GM19397 (cell line): ENCODE measurements around the gene SF3B3.

Source experiments
- ATAC-seq: cut with Tn5 transposase; IDR thresholded peaks from one replicate; pipeline ENCODE4 v1.9.1; 2021; ENCODE audit warnings: mild to moderate bottlenecking, moderate library complexity; ENCODE audit not compliant: unreplicated experiment

The SF3B3 gene

GRCh38 chr16:70523743-70524398, at the start of gene SF3B3:
TSS of gene SF3B3 (plus strand) at chr16:70523816. CDS start at chr16:70526657, 2,841 bp downstream.
- ATAC-seq: peak; percentile 58

DNA sequence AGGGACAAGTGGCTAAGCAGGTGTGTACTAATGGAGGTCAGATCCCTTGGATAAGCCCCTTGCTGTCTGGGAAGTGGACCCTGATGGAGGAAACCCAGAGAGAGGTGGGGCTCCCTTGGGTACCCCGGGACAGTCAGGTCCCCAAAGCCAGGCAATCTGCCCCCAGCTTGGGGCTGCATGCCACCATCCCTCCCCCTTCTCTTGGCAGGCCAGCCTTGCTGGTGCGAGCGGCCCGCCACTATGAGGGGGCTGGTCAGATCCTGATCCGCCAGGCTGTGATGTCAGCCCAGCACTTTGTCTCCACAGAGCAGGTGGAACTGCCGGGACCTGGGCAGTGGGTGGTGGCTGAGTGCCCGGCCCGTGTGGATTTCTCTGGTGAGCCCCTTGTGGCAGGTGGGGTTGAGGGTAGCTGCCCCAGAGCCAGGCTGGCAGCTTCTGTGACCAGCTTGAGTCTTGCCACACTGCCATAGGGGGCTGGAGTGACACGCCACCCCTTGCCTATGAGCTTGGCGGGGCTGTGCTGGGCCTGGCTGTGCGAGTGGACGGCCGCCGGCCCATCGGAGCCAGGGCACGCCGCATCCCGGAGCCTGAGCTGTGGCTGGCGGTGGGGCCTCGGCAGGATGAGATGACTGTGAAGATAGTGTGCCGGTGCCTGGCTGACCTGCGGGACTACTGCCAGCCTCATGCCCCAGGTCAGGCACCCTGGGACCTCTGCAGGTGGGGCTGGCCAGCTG, 49.1 kb upstream of the SF3B3 start:
- no peak for ATAC-seq

- ATAC-seq: no peak
Observed at GRCh38 chr16:70475054-70475871, 48.4 kb upstream of the SF3B3 start.

DNA sequence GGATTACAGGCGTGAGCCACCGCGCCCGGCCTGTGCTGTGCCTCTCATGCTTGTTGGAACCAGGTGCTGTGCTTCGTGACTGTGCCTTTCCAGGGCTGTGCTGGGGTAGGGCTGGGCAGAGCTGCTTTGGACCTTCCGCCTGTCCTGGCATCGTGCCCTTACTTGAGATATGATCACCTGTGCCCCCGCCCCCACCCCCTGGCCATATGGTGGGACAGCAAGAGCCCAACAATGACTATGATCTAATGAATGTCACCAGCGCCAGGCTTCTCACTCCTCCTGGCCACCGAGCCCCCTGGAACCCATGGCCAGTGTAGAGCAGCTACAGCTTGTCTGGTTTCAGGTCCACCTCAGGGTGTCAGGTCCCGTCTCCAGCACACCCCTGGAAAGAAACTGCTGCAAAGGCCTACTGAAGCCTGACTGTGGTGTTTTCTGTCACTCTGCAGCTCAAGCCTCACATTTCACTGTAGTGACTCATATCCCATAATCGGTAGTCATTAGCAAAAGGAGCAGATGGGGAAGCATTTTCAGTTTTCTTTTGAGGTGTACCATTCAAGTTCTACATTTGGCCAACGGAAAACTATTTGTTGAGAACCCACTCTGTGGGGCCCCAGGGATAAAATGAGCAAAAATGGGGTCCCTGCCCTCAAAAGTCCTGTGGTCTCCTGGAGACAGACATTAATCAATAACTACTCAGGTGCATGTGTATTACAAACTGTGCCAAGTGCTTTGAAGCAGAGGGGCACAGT, 47.2 kb upstream of the SF3B3 start:
- ATAC-seq: peak; percentile 73

DNA sequence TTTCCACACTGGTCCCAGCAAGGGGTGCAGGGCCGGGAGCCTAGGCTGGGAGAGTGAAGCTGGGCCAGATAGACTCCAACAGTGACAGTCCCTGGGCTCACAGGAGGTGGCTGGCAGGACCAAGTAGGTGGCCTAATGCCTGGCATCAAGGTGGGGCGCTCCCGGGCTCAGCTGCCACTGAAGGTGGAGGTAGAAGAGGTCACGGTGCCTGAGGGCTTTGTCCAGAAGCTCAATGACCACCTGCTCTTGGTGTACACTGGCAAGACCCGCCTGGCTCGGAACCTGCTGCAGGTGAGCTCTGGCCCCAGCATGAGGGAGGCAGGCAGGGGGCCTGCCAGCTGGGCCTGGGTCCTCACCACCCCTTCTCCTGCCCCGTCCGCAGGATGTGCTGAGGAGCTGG, 45.4 kb upstream of the SF3B3 start:
- no peak for ATAC-seq

DNA sequence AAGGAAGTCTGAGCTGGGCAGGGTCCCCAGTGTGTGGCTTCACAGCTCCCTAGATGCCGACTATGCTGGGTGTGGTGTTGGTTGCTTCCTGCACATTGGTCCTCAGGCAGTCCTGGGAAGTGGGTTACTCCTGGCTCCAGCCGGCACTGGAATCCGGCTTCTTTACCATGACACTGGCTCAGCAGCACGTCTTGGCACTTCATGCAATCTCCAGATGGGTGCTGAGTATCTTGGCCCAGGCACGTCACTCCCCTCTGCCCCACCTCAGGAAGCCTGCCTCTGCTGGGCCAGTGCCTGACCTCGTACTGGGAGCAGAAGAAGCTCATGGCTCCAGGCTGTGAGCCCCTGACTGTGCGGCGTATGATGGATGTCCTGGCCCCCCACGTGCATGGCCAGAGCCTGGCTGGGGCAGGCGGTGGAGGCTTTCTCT, 44.7 kb upstream of the SF3B3 start:
- ATAC-seq: no peak

DNA sequence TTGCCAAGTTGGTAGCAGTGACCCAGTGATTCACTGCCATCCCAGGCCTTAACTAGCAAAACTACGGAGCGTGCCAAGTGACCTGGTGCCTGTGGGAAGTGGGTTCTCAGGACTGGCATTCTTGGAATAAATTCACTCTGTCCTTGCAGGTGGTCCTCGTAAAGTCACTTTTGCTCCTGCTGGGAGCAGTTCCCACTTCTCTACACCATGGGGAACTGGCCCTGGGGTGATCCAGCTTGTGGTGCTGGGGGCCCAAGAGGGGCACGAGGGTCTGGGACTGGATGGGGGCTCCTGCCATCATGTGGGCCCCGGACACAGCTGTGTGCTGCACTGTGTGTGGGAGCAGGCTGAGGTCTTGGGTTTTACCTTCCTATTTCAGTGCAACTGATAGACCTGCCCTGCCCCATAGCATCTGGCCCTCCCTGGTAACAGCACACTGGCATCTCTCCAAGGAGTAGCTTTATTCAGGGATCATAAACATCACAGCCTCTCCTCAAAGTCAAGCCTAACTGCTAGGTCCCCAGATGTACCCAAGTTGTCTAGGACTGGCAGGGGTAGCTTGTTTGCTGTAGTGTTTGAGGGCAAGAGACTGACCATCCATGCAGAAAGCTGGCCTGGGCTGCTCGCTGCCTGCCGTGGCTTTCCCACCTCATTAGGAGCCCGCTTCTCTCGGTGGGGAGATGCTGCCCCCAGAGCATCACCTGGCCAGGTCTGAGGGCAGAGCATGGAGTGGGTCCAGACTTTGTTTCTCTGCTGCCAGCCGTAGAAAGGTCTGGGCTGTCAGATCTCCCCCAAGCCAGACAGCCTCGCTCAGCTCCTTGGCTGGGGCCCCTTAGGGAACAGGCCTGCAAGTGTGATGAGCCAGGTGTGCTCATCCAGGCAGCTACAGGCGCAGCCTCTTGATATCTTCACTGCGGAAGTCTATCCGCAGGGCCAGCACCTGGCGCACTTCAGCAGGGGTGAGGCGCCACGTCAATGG, 43.2 kb upstream of the SF3B3 start:
- no peak for ATAC-seq

GRCh38 chr16:70481929-70482536, 41.6 kb upstream of the SF3B3 start:
- ATAC-seq: no peak

- ATAC-seq: no peak
Observed at GRCh38 chr16:70482624-70483023, 41.0 kb upstream of the SF3B3 start.

GRCh38 chr16:70483426-70483825, 40.2 kb upstream of the SF3B3 start:
- no peak for ATAC-seq

DNA sequence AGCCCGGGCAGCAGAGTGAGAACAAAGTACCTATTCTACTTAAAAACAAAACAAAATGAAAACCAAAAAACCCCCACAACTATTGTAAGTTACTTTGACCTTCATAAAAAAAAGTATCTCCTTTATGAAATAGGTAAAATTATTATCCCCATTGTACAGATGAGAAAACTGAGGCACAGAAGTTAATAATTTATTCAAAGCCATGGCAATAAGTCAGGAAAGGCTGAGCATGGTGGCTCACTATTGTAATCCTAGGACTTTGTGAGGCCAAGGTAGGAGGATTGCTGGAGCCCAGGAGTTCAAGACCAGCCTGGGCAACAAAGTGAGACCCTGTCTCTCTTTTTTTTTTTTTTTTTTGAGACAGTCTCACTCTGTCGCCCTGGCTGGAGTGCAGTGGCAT, 38.7 kb upstream of the SF3B3 start:
- ATAC-seq: no peak

GRCh38 chr16:70490261-70490660, 33.4 kb upstream of the SF3B3 start:
- ATAC-seq: no peak

- no peak for ATAC-seq
Observed at GRCh38 chr16:70493802-70494201, 29.8 kb upstream of the SF3B3 start.

- no peak for ATAC-seq
Observed at GRCh38 chr16:70494202-70494770, 29.3 kb upstream of the SF3B3 start.

DNA sequence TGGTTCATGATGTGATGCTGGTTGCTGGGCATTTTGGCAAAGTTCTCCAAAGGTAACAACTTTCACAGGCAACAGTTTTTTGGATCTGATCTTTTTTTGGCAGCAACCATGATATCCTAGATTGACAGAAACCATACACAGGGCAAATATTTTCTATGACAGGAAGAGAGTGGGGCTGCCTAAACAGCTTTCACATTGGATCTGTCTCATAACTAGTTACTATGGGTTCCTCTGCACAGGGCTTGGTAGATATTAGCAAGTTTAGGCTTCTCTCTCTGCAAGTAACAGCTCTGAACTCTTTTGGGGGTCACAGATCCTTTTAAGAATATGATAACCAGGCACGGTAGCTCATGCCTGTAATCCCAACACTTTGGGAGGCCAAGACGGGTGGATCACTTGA, 28.8 kb upstream of the SF3B3 start:
- no peak for ATAC-seq

- no peak for ATAC-seq
Observed at GRCh38 chr16:70495425-70496182, 28.0 kb upstream of the SF3B3 start.

DNA sequence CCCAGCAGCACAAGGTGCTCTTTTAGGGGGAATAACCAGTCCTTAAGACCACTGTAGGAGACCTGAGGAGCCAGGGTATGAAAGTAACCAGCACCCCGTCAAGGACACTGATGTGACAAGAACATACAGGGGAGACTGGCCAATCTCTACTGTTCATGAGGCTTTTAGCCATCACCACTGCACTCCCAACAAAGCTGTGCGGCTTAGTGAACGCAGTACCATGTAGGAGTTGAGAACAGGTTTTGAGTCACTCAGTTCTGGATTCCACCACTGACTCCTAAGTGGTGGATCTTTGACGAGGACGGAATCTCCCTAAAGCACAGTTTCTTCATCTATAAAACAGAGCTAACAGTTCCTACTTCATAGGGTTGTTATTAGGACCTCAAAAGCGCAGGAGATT, 27.1 kb upstream of the SF3B3 start:
- no peak for ATAC-seq

DNA sequence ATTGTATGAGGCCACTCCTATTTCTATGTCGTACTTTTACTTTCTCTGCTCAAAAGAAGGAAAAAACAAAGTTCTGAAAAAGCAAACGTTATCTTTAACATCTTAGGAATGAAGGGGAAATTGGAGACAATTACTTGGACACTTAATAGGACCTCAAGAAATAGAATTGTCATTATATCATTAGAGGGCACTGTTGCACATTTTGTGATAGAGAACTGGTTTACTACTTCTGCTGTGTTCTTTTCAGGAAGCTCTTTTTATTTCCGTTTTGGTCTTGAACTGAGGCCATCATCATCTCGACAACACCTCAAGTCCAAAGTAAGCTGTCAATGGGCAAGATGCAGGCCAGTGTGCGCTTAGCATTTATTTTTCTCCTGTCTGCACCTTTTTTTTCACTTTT, 14.9 kb upstream of the SF3B3 start:
- ATAC-seq: no peak
